Right lobe of liver (tissue), 4 donors: ENCODE results near the gene P2RX7.

Source experiments
- POLR2A ChIP-seq: fragments of 450-650 bp; IDR thresholded peaks from one replicate; pipeline ENCODE4 v1.6.1; 2017; ENCODE audit warnings: antibody characterized with exemption, mild to moderate bottlenecking
- TF ChIP-seq, protein P1 (sequence below), 4 donors: fragments of 200-600 bp in 3 of 4; fragments of 450-650 bp in 1 of 4; IDR thresholded peaks; one replicate each; pipeline versions ENCODE4 v1.5.1 to v1.8.0; 2016 to 2022; ENCODE audit warnings: antibody characterized with exemption in 4 of 4, mild to moderate bottlenecking in 2 of 4
- donor health status: DM: no; HTN: no; CAD: no.
- donor health status: DM: no; HTN: no; CAD: no.
- donor health status: DM: no; HTN: yes; CAD: no.

DNA sequence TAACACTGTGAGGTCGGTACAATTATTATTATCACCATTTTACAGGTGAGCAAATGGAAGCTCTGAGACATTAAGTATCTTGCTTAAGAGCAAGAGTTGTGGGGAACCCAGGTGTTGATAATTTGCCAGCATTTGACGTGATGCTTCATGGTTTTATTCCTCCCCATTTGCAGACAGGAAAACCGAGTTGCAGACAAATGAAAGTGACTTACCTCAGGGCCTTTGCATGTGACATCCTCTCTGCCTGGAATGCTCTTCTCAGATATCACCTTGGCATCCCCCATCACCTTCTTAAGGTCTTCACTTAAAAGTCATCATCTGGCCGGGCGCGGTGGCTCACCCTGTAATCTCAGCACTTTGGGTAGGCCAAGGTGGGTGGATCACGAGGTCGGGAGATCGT is 21.0 kb upstream of the P2RX7 start:
- TF ChIP-seq, protein P1, sequence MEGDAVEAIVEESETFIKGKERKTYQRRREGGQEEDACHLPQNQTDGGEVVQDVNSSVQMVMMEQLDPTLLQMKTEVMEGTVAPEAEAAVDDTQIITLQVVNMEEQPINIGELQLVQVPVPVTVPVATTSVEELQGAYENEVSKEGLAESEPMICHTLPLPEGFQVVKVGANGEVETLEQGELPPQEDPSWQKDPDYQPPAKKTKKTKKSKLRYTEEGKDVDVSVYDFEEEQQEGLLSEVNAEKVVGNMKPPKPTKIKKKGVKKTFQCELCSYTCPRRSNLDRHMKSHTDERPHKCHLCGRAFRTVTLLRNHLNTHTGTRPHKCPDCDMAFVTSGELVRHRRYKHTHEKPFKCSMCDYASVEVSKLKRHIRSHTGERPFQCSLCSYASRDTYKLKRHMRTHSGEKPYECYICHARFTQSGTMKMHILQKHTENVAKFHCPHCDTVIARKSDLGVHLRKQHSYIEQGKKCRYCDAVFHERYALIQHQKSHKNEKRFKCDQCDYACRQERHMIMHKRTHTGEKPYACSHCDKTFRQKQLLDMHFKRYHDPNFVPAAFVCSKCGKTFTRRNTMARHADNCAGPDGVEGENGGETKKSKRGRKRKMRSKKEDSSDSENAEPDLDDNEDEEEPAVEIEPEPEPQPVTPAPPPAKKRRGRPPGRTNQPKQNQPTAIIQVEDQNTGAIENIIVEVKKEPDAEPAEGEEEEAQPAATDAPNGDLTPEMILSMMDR (IDR thresholded peaks at IDR 0.05): no peak
- no peak for TF ChIP-seq POLR2A
